Retinal pigment epithelial cell (primary cell): ENCODE data around the gene WBP2.
A peak's percentile ranks its signal among the peaks of the same experiment; 100 is the strongest.

Experiments used
- DNase-seq: peaks from one replicate; pipeline ENCODE4 v3.0.0-alpha.2; 2010; ENCODE audit warnings: low read depth
- H3K4me3 ChIP-seq: 2 replicates; pipeline ENCODE4 v1.5.1; 2011; ENCODE audit warnings: mild to moderate bottlenecking, low read length, control low read depth, moderate library complexity
- TF ChIP-seq, protein P1 (sequence below): conservative IDR thresholded peaks from 2 replicates; pipeline ENCODE4 v1.5.1; 2011; ENCODE audit warnings: low read depth, low read length, control low read depth, inconsistent platforms

Gene WBP2

GRCh38 chr17:75827308-75828075 lies 27.6 kb downstream of the WBP2 start:
- DNase-seq = no peak
- H3K4me3 ChIP-seq = no peak overlapping the region
- TF ChIP-seq, protein P1, sequence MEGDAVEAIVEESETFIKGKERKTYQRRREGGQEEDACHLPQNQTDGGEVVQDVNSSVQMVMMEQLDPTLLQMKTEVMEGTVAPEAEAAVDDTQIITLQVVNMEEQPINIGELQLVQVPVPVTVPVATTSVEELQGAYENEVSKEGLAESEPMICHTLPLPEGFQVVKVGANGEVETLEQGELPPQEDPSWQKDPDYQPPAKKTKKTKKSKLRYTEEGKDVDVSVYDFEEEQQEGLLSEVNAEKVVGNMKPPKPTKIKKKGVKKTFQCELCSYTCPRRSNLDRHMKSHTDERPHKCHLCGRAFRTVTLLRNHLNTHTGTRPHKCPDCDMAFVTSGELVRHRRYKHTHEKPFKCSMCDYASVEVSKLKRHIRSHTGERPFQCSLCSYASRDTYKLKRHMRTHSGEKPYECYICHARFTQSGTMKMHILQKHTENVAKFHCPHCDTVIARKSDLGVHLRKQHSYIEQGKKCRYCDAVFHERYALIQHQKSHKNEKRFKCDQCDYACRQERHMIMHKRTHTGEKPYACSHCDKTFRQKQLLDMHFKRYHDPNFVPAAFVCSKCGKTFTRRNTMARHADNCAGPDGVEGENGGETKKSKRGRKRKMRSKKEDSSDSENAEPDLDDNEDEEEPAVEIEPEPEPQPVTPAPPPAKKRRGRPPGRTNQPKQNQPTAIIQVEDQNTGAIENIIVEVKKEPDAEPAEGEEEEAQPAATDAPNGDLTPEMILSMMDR = peak; percentile 79

GRCh38 chr17:75826561-75827307 lies 28.4 kb downstream of the WBP2 start:
- no peak overlapping the region for H3K4me3 ChIP-seq
- no peak for DNase-seq
- TF ChIP-seq, protein P1 = no peak

GRCh38 chr17:75825748-75826370 lies 29.3 kb downstream of the WBP2 start:
- DNase-seq = no peak
- no peak overlapping the region for H3K4me3 ChIP-seq
- TF ChIP-seq, protein P1 = no peak

GRCh38 chr17:75825149-75825552 lies 30.0 kb downstream of the WBP2 start:
- no peak for DNase-seq
- TF ChIP-seq, protein P1 = no peak
- no peak overlapping the region for H3K4me3 ChIP-seq

DNA sequence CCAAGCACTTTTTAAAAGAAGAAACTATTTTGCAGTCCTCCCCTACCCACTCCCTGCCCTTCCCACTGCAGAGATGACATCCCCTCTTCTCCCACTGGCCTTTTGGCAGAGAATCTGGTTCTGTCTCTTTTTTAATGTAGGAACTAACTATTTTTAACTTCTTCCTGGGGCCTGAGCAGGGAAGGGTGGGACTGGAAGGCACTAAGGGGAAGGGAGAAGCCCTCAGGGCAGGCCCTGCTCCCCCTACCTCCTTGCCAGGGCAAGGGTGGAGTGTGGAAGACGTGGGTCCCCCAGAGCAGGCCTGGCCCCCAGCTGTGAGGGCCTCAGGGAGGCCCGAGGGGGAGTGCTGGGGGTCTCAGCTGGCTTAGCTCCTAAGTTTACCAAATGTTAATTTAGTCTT lies 30.5 kb downstream of the WBP2 start:
- TF ChIP-seq, protein P1 = no peak
- DNase-seq = no peak
- H3K4me3 ChIP-seq = no peak overlapping the region

DNA sequence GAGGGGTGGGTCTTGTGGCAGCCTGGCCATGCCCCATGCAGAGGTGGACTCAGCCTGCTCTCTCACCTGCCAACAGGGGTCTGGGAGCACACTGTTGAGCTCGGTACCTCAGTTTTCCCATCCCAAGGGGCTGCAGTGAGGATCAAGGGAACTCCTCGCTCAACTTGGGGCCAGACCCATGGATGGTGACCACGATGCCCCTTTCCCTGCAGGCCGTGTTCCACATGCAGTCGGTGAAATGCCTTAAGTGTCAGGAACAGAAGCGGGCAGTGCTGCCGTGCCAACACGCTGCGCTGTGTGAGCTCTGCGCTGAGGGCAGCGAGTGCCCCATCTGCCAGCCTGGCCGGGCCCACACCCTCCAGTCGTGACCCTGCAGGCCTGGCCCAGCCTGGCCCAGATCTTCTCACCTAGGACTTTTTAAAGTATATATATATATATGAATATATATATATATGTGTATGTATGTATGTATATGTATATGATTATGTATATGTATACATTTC lies 31.0 kb downstream of the WBP2 start:
- TF ChIP-seq, protein P1 = no peak
- no peak overlapping the region for H3K4me3 ChIP-seq
- DNase-seq = no peak
